Ectodermal cell (in vitro differentiated cells): ENCODE measurements around the gene NHSL2.

Experiments
- H3K27ac ChIP-seq: 2 replicates; pipeline ENCODE4 v1.7.0; 2013; ENCODE audit warnings: mild to moderate bottlenecking, low read depth, low read length; ENCODE audit not compliant: insufficient read depth, poor library complexity, severe bottlenecking
- H3K27me3 ChIP-seq: 2 replicates; pipeline ENCODE4 v1.7.0; 2013; ENCODE audit warnings: mild to moderate bottlenecking, low read length; ENCODE audit not compliant: insufficient read depth, control insufficient read depth, poor library complexity, severe bottlenecking
- H3K36me3 ChIP-seq: one replicate; pipeline ENCODE4 v1.7.0; 2013; ENCODE audit warnings: low read length; ENCODE audit not compliant: control insufficient read depth, insufficient read depth
- H3K4me1 ChIP-seq: one replicate; pipeline ENCODE4 v1.7.0; 2013; ENCODE audit warnings: low read length; ENCODE audit not compliant: control insufficient read depth, insufficient read depth
- H3K4me3 ChIP-seq: 2 replicates; pipeline ENCODE4 v1.7.0; 2013; ENCODE audit warnings: low read depth, low read length, control low read depth; ENCODE audit not compliant: insufficient read depth
- H3K9me3 ChIP-seq: 2 replicates; pipeline ENCODE4 v1.7.0; 2013; ENCODE audit warnings: mild to moderate bottlenecking, low read length, moderate library complexity; ENCODE audit not compliant: control insufficient read depth
- WGBS, 2 experiments: methylation state at CpG; one replicate each; pipeline ENCODE4 v1.1.7; 2013; ENCODE audit warnings: missing lambda C conversion rate in 2 of 2; 5-methylcytosine and 5-hydroxymethylcytosine counted together

Gene NHSL2

DNA sequence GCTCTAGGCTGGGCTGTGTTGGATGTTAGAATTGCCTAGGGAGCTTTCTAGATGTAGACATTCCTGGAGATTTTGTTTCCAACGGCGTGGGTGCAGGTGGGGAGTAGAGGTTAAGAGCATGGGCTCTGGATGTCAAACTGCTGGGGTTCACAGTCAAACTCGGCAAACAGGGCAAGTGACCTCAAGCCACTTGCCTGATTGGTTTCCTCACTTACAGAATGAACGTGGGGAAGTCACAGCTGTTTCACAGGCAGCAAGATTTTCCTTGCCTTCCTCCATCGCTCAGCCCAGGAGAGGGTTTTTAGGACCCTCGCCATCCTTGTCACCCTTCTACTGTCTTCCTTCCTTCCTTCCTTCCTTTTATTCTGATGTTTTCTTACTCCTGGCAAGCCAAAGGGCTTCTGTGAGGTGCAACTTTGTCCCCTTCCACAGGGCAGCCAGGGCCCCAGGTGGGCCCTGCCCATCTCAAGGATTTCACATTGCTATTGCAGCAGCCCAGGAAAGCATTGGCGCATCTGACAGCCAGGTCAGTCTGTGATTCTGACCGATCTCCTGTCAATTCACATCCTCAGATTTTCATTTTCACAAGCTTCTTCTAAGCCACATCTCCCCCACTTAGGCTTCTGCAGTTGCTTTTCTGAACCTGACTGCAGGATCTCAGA lies 214.0 kb downstream of the NHSL2 start:
- no peaks in the 10 kb centered on the region for H3K36me3 ChIP-seq
- no peaks in the 10 kb centered on the region for H3K4me1 ChIP-seq
- H3K27ac ChIP-seq, result no peak overlapping the region
- no peak overlapping the region for H3K4me3 ChIP-seq
- peaks cover 2% of the 10 kb centered on the region for H3K27me3 ChIP-seq
- 86 to 87% methylated on average over 8 of the region's 8 CpGs for WGBS, 2 experiments
- no peaks in the 10 kb centered on the region for H3K9me3 ChIP-seq

DNA sequence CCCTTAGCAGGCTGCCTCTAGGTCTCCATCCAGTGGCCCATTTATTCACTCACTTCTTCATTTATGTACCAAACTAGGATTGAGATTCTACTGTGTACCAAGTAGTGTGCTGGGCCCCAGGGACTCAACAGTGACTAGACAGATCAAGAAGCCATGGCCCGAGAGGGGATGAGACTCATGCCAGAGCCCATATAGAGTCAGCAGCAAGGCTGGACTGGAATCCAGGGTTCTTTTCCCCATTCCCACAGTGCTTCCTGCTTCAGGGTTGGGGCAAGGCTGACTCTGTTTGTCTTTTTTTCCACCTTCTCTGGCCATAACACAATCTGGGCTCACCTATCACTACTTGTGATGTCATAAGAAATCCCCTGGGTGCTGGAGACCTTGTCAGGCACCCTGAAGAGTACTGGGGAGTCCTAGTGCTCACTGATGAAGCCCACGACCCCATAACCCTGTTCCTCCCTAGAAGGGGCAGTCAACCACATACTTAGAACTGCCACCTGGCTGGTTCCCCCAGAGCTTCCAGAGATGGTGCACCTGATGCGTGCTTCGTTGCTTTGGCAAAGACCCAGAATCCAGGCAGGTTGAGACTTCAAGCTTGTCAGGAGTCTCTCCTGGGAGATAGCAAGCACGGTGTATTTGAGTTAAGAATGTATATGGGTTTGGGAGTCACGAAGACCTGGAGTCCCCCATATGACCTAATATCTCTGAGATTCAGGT lies 214.8 kb downstream of the NHSL2 start:
- 77% methylated on average over 5 to 6 of the region's 6 CpGs for WGBS, 2 experiments
- H3K27ac ChIP-seq, result no peak overlapping the region
- peaks cover 11% of the 10 kb centered on the region for H3K27me3 ChIP-seq
- H3K9me3 ChIP-seq, result no peaks in the 10 kb centered on the region
- H3K4me3 ChIP-seq, result no peak overlapping the region
- no peaks in the 10 kb centered on the region for H3K36me3 ChIP-seq
- H3K4me1 ChIP-seq, result no peaks in the 10 kb centered on the region

DNA sequence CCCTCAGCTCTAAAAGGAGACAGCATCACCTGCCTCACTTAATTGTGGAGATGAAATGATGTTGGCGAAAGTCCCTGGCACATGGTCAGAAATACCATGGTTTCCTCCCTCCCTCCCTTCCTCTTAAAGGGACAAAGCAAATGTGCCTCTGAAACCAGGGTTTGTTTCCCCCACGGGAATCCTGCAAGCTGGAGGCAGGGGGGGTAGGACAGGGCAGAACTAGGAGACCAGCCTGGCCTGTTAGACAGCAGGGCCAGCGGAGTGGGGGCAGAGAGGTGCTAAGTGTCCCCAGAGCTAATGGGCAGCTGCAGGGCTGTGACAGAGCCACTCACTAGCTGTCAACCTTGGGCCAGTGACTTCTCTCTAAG lies 215.4 kb downstream of the NHSL2 start:
- no peaks in the 10 kb centered on the region for H3K4me1 ChIP-seq

DNA sequence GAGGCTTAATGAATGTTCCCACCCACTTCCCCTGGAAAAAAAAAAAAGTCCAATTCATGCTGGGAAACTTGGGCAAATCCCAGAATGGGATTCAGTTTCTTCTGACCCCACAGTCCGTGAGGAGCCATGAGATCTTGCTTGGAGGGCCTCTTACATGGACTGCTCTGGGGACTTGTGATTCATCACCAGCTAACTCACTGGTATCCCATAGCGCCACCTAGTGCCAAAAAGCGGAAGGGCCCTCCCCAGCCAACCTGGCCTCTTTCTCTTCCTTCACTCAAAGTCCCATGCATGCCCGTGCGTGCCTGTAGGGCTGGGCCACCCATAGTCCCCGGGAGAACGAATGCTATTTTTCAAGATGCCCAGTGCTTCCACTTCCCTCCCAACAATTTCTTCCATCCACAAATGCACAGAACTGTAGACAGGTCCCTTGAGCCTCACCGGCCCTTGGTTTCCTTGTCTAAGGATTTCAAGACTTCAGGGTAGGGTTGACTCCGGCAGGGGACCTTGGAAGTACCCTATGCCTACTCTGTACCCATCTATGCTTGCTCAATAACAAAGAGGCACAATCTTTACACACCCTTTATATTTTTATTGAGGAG lies 216.0 kb downstream of the NHSL2 start:
- no peak overlapping the region for H3K4me3 ChIP-seq
- 29 to 31% methylated on average over 9 of the region's 9 CpGs for WGBS, 2 experiments
- H3K36me3 ChIP-seq, result no peaks in the 10 kb centered on the region
- no peaks in the 10 kb centered on the region for H3K4me1 ChIP-seq
- no peak overlapping the region for H3K27ac ChIP-seq
- peaks cover 20% of the 10 kb centered on the region for H3K27me3 ChIP-seq
- no peaks in the 10 kb centered on the region for H3K9me3 ChIP-seq

More for the DNA sequence above, 215.4 kb downstream of the NHSL2 start:
- Histone ChIP-seq H3K27me3 (peaks cover 16% of the 10 kb centered on the region), H3K9me3 (no peaks in the 10 kb centered on the region), H3K36me3 (no peaks in the 10 kb centered on the region), H3K27ac (no peak overlapping the region), H3K4me3 (no peak overlapping the region)
- WGBS, 2 experiments, result 67 to 88% methylated on average over 2 to 3 of the region's 3 CpGs

DNA sequence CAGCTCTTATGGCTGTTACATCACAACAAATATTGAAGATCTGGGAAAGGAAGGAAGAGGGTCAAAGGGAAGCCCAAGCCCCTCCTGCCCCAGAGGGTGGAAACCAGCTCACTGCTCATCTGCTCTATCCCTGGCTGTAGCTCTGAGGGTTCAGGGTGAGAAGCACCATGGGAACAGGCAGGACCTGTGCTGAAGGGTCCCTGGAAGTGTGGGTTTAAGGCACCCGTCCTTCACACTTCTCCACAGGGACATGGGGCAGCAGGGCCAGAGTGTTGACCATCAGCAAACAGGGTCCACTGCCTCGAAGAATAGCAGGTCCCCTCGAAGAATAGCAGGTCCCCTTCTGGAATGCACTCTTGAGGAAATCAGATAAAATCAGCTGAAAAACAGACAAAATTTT lies 216.7 kb downstream of the NHSL2 start:
- Histone ChIP-seq H3K27me3 (peaks cover 20% of the 10 kb centered on the region), H3K36me3 (no peaks in the 10 kb centered on the region), H3K4me3 (no peak overlapping the region), H3K9me3 (no peaks in the 10 kb centered on the region), H3K27ac (no peak overlapping the region), H3K4me1 (peaks cover under 1% of the 10 kb centered on the region)
- 94 to 97% methylated on average over 3 of the region's 3 CpGs for WGBS, 2 experiments

DNA sequence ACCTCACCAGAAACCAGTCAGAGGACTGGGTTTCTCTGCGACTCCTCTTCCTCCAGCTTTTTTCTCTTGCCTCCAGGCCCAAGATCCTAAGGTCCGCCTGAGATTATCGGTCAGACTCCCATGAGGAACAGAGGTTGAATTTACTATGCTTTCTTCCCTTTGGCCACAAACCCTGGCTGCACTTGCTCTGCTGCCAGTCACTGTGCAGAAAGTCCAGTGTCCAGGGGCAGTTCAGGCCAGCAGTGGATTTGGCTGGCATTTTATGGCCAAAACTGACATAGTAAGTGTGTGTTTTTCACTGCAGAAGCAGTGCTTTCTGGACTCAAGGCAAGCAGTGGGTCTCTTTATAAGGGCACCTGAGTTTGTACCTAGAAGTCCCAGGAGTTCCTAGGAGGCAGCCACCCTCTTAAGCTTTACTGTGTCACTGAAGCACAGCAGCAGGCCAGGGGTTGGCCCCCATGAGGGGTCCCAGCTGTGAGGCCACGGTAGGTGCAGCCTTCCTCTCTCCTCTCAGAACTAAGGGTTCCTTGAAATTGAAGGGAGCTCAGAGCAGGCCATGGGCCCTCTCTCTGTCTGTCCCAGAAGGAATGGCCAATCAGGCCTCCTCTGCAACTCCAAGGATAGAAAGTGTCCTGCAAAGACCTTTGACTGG lies 217.7 kb downstream of the NHSL2 start:
- Histone ChIP-seq H3K36me3 (no peaks in the 10 kb centered on the region), H3K27ac (no peak overlapping the region), H3K27me3 (peaks cover 29% of the 10 kb centered on the region), H3K4me3 (no peak overlapping the region), H3K9me3 (no peaks in the 10 kb centered on the region), H3K4me1 (peaks cover 5% of the 10 kb centered on the region)
- WGBS, 2 experiments, result 75 to 79% methylated on average over 4 of the region's 4 CpGs

DNA sequence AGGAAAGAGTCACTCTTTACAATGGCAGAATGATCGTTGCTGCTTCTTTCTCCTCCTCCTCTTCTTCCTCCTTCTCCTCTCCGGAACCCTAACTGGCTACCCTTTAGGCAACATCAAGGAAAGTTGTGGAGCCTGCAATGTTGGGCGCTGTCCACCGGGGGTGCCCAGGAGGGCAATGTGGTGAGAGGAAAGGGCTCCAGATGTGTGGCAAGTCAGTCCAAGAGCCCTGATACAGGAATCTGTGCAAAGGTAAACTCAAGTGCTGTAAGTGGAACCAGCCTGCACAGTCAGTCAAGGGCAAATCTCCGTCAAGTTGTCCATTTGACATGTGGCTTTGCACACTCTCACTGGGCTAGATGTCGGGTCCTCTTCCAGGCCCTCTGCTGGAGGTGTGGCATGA lies 218.2 kb downstream of the NHSL2 start:
- 81 to 84% methylated on average over 6 of the region's 6 CpGs for WGBS, 2 experiments
- H3K27me3 ChIP-seq, result peaks cover 29% of the 10 kb centered on the region
- H3K4me3 ChIP-seq, result no peak overlapping the region
- H3K9me3 ChIP-seq, result no peaks in the 10 kb centered on the region
- H3K27ac ChIP-seq, result no peak overlapping the region
- no peaks in the 10 kb centered on the region for H3K36me3 ChIP-seq
- peaks cover 5% of the 10 kb centered on the region for H3K4me1 ChIP-seq

DNA sequence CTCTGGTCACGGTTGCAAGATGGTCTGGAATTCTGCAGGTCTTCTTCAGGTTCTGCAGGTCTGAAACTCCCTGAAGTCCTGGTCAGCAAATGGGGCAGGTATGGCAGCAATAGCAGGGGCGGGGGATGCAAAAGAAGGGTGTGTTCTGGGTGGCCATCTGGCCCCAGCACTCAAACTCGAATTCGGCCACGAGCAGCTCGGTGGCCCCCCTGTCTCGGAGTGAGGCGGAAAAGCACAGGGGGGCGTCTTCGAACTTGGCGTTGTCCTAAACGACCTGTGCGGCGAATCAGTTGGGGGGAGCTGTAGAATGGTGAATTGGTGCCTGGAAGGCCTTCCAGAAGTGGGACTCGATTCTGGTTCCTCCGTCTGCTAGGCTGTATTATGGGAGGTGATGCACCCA lies 219.0 kb downstream of the NHSL2 start:
- Histone ChIP-seq H3K4me3 (no peak overlapping the region), H3K27me3 (peaks cover 29% of the 10 kb centered on the region), H3K27ac (no peak overlapping the region), H3K36me3 (no peaks in the 10 kb centered on the region), H3K4me1 (peaks cover 5% of the 10 kb centered on the region), H3K9me3 (no peaks in the 10 kb centered on the region)
- 95% methylated on average over 16 of the region's 16 CpGs for WGBS, 2 experiments

DNA sequence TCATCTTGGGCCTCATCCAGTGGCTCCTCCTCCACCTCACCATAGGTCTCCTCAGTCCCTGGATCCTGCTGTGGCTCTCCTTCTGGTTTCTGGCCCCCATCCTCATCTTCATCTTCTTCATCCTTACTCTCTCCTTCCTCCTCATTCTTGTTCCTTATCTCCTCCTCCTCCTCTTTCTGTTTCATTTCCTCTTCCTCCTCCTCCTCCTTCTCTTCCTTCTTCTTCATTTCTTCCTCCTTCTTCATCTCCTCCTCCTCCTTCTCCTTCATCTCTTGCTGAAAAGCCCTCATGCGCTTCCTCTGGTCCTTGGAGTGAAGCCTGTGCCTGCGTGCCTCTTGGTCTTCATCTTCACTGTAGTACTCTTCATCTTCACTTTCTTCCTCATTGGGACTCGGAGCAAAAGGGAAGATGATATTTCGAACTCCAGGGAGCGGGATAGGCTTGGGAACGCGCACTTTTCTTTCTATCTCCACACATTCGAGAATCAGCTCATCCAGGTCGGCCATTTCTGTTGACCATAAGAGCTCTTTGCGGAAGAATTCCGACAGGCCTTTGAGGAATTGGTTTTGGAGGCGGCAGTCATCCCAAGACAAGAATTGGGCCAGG lies 219.6 kb downstream of the NHSL2 start:
- Histone ChIP-seq H3K4me3 (peak overlapping the region; percentile 43), H3K27ac (no peak overlapping the region), H3K9me3 (no peaks in the 10 kb centered on the region), H3K4me1 (peaks cover 5% of the 10 kb centered on the region), H3K27me3 (peaks cover 29% of the 10 kb centered on the region), H3K36me3 (no peaks in the 10 kb centered on the region)
- 78% methylated on average over 12 of the region's 12 CpGs for WGBS, 2 experiments
